ENCODE data around the gene CCL28. TPM values are rescaled to one million over a fixed set of nuclear protein-coding genes. Genes with fewer than 3 reads are reported as not detected.
"Not testable (repeated sequence)": the region's sequence is repeated elsewhere in the genome, so short reads cannot be mapped to it uniquely, and the experiment has no call there.

CCL28 gene, protein sequence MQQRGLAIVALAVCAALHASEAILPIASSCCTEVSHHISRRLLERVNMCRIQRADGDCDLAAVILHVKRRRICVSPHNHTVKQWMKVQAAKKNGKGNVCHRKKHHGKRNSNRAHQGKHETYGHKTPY
- total RNA-seq, result 10 to 100 TPM in 3 of 6 donors, 1 to 10 TPM in 3; 3.1 to 22.7 (median 10.4) TPM
- 1 to 10 TPM; 6.0 to 6.5 TPM for polyA plus RNA-seq

DNA sequence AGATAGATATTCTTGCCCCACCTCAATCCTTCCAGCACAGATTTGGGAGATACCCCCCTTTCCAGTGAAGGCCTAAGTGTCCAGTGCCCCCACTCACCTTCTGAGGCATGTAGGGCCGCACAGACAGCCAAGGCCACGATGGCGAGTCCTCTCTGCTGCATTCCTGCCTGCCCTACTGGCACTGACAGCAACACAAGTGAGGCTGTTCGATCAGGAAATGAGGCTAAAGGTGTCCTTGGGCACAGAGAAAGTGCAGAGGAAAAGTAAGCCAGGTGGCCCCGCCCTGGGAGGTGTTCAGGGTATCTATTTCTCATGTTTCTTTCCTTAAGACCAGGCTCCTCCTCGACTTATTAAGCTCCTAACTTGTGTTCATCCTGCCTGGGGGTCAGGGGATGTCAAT lies at the start of gene CCL28:
TSS of gene CCL28 (minus strand) at position 236 of the 400 bp plus-strand sequence. CDS start at position 161, 75 bp downstream.
- 33 to 42% methylated on average over 6 of the region's 6 CpGs for WGBS, 2 donors
- TF ChIP-seq, protein P1, sequence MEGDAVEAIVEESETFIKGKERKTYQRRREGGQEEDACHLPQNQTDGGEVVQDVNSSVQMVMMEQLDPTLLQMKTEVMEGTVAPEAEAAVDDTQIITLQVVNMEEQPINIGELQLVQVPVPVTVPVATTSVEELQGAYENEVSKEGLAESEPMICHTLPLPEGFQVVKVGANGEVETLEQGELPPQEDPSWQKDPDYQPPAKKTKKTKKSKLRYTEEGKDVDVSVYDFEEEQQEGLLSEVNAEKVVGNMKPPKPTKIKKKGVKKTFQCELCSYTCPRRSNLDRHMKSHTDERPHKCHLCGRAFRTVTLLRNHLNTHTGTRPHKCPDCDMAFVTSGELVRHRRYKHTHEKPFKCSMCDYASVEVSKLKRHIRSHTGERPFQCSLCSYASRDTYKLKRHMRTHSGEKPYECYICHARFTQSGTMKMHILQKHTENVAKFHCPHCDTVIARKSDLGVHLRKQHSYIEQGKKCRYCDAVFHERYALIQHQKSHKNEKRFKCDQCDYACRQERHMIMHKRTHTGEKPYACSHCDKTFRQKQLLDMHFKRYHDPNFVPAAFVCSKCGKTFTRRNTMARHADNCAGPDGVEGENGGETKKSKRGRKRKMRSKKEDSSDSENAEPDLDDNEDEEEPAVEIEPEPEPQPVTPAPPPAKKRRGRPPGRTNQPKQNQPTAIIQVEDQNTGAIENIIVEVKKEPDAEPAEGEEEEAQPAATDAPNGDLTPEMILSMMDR (IDR thresholded peaks at IDR 0.05), result no peak
- H3K9me3 ChIP-seq, result no peaks in the 10 kb centered on the region
- FAIRE-seq (no peak), DNase-seq (peak in 4 of 6 donors; percentile 34 to 67 (median 46)), ATAC-seq (peak; percentile 30 to 70 (median 50))
- peaks cover 21 to 32% (median 27%) of the 10 kb centered on the region in 3 donors for H3K4me1 ChIP-seq
- peak within 1 kb of the TSS in 2 of 4 donors; percentile 10 to 25 for H3K4me3 ChIP-seq
- H3K27ac ChIP-seq, result peak within 1 kb of the TSS in 2 of 4 donors; percentile 81 to 84
- H3K27me3 ChIP-seq, result no peaks in the 10 kb centered on the region
- intact Hi-C loops (cut with DNase I), result no loop called here
- H3K36me3 ChIP-seq, result no peaks in the 10 kb centered on the region

DNA sequence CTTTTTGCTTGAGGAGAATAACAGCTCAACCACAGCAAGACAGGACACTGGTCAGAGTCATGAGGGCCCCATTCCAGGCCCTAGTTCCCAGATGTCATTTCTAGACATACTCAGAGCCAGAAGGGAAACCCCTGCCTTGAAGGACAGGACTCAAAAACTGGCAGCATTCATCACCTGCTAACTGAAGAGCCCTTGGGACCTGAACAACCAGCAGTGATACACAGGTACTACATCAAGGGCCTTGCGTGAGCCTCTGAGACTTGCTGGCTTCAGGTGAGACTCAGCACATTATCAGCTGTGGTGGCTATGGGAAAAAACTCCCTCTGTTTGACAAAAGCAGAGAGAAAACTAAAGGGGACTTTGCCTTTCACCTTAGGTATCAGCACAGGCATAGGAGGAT lies 48.9 kb upstream of the CCL28 start:
- no peak for FAIRE-seq
- H3K36me3 ChIP-seq, result no peaks in the 10 kb centered on the region
- DNase-seq, result no peak
- intact Hi-C loops (cut with DNase I), result no loop called here
- TF ChIP-seq, protein P1 (IDR thresholded peaks at IDR 0.05), result no peak
- ATAC-seq, result no peak
- H3K27me3 ChIP-seq, result no peaks in the 10 kb centered on the region
- whole genome bisulfite sequencing, 2 donors, result 94 to 100% methylated on average over 1 of the region's 1 CpG
- H3K27ac ChIP-seq, result no peak overlapping the region
- no peaks in the 10 kb centered on the region for H3K4me1 ChIP-seq
- H3K9me3 ChIP-seq, result no peaks in the 10 kb centered on the region
- no peak overlapping the region for H3K4me3 ChIP-seq

DNA sequence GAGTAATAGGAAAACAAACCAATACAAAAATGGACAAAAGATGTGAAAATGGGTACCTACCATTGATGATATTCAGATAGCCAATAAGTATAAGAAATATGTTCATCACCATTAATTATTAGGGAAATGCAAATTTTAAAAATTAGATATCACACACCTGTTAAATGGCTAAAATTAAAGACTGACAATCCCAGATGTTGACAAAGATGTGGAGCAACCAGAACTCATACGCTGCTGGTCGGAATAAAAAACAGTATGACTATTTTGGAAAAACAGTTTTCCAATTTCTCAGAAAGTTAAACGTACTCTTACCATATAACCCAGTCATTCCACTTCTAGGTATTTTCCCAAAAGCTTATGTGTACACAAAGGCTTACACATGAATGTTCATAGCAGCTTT lies 44.4 kb upstream of the CCL28 start:
- TF ChIP-seq, protein P1 (IDR thresholded peaks at IDR 0.05), result no peak
- Histone ChIP-seq H3K27me3 (no peaks in the 10 kb centered on the region), H3K4me1 (no peaks in the 10 kb centered on the region), H3K4me3 (no peak overlapping the region), H3K36me3 (no peaks in the 10 kb centered on the region), H3K27ac (no peak overlapping the region), H3K9me3 (no peaks in the 10 kb centered on the region)
- DNase-seq, result no peak
- ATAC-seq, result no peak
- FAIRE-seq, result no peak
- 97 to 98% methylated on average over 3 of the region's 3 CpGs for WGBS, 2 donors
- intact Hi-C loops (cut with DNase I), result no loop called here

DNA sequence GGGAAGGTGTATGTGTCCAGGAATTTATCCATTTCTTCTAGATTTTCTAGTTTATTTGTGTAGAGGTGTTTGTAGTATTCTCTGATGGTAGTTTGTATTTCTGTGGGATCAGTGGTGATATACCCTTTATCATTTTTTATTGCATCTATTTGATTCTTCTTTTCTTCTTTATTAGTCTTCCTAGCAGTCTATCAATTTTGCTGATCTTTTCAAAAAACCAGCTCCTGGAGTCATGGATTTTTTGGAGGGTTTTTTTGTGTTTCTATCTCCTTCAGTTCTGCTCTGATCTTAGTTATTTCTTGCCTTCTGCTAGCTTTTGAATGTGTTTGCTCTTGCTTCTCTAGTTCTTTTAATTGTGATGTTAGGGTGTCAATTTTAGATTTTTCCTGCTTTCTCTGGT lies 29.4 kb upstream of the CCL28 start:
- H3K27me3 ChIP-seq; DNase-seq; FAIRE-seq; H3K36me3 ChIP-seq; H3K4me1 ChIP-seq; intact Hi-C loops (cut with DNase I); H3K9me3 ChIP-seq; ATAC-seq; H3K27ac ChIP-seq; H3K4me3 ChIP-seq: not testable (repeated sequence)

- 94 to 95% methylated on average over 3 of the region's 3 CpGs for WGBS, 2 donors
- H3K36me3 ChIP-seq, result no peaks in the 10 kb centered on the region
- no peak for DNase-seq
- ATAC-seq, result no peak
- H3K9me3 ChIP-seq, result no peaks in the 10 kb centered on the region
- intact Hi-C loops (cut with DNase I), result no loop called here
- no peaks in the 10 kb centered on the region for H3K27me3 ChIP-seq
- TF ChIP-seq, protein P1 (IDR thresholded peaks at IDR 0.05), result no peak
- H3K4me1 ChIP-seq, result peaks cover 11 to 21% (median 15%) of the 10 kb centered on the region in 3 donors
- H3K4me3 ChIP-seq, result no peak overlapping the region
- no peak overlapping the region for H3K27ac ChIP-seq
- no peak for FAIRE-seq
Observed at GRCh38 chr5:43437062-43437660, 25.0 kb upstream of the CCL28 start.

All from pancreas (tissue), 10 donors.